Measurements from ENCODE around the gene NAXD.

DNA sequence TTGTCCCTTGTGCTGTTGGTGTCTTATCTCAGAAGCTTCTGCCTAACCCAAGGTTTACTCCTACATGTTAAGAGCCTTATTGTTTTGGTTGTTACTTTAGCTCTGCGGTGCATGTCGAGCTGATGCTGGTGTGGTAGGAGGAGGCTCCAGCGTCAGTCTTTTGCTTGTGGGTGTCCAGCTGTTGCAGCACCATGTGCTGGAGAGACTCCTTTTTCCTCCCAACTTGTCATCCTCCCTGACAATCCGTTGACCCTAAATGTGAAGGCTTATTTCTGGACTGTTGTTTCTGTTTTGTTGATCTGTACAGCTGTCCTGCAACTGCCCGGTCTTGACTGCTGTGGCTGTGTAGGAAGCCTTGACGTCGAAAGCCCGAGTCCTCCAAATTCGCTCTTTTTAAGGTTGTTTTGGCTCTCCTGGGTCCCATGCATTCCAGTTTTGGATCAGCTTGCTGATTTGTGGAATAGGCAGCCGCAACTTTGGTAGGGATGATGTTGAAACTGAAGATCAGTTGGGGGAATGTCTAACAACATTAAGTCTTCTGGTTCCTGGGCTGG, 15.3 kb downstream of the NAXD start:
- TF ChIP-seq, protein P1, sequence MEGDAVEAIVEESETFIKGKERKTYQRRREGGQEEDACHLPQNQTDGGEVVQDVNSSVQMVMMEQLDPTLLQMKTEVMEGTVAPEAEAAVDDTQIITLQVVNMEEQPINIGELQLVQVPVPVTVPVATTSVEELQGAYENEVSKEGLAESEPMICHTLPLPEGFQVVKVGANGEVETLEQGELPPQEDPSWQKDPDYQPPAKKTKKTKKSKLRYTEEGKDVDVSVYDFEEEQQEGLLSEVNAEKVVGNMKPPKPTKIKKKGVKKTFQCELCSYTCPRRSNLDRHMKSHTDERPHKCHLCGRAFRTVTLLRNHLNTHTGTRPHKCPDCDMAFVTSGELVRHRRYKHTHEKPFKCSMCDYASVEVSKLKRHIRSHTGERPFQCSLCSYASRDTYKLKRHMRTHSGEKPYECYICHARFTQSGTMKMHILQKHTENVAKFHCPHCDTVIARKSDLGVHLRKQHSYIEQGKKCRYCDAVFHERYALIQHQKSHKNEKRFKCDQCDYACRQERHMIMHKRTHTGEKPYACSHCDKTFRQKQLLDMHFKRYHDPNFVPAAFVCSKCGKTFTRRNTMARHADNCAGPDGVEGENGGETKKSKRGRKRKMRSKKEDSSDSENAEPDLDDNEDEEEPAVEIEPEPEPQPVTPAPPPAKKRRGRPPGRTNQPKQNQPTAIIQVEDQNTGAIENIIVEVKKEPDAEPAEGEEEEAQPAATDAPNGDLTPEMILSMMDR (IDR thresholded peaks at IDR 0.05; ENCODE audit: low read length) = no peak
- TF ChIP-seq EZH2 (optimal IDR thresholded peaks at IDR 0.05; ENCODE audit: low read depth, low read length) = no peak
- TF ChIP-seq EZH2phosphoT487 (IDR thresholded peaks at IDR 0.05; ENCODE audit: low read length) = no peak
